Kidney epithelial cell (primary cell): ENCODE measurements around the gene MYO3B. TPM values are rescaled to one million over a fixed set of nuclear protein-coding genes. Genes with fewer than 3 reads are reported as not detected.

Experiments used
- DNase-seq: peaks from one replicate; pipeline ENCODE4 v3.0.0-alpha.2; 2010; ENCODE audit warnings: low read depth
- H3K27me3 ChIP-seq: 2 replicates; pipeline ENCODE4 v1.6.0; 2011; ENCODE audit warnings: low read length; ENCODE audit not compliant: control insufficient read depth, insufficient read depth
- H3K36me3 ChIP-seq: 2 replicates; pipeline ENCODE4 v1.5.1; 2011; ENCODE audit warnings: low read length; ENCODE audit not compliant: control insufficient read depth, insufficient read depth
- H3K4me3 ChIP-seq: 2 replicates; pipeline ENCODE4 v1.5.1; 2011; ENCODE audit warnings: low read depth, mild to moderate bottlenecking, control low read depth, low read length
- CTCF ChIP-seq: IDR thresholded peaks from 2 replicates; pipeline ENCODE4 v1.5.1; 2011; ENCODE audit warnings: mild to moderate bottlenecking, moderate library complexity, low read length, control low read depth, inconsistent platforms; ENCODE audit not compliant: insufficient read depth, poor library complexity, severe bottlenecking
- total RNA-seq: library from RNA; depleted of rRNA; stranded (reverse); fragments of >200 nt; gene quantifications from 2 replicates; pipeline ENCODE4 v1.2.3, GENCODE V29; 2015

MYO3B gene
- total RNA-seq, 1 donor from 2014 or later, result 1.1 TPM

DNA sequence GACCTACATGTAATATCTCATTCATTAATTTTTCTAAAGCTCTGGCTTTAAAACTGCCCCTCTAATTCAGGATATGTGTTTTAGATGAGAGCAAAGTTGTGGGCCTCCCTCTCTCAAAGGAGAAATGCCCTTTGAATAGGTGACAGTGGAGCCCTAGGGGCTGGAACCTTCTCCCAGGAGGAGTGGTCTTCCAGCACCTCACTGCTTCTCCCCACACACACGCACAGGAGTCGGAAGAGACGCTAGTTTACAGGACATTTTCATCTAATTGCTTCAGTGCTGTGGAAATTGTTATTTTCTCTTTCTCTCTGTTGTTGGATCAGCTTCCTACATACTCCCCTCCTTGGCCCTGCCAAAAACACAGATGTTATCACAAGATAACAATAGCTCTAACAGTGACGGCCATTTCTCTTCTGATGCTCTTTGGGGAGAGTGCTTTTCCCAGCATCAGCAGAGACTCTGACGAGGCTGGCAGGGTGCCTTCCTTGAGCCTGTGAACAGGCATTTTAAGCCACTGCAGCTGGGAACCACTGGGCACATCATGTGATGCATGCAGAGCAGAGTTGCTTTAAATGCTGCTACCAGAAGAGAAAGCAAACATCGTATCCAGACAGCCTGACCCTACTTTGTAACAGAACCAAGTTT, 327.8 kb downstream of the MYO3B start:
- no peak for DNase-seq
- Histone ChIP-seq H3K36me3 (no peaks in the 10 kb centered on the region), H3K27me3 (no peaks in the 10 kb centered on the region), H3K4me3 (no peak overlapping the region)
- TF ChIP-seq CTCF, result no peak

- DNase-seq, result no peak
- Histone ChIP-seq H3K4me3 (no peak overlapping the region), H3K27me3 (no peaks in the 10 kb centered on the region), H3K36me3 (no peaks in the 10 kb centered on the region)
- no peak for TF ChIP-seq CTCF
These were observed 331.7 kb downstream of the MYO3B start for GRCh38 chr2:170509452-170510193.

DNA sequence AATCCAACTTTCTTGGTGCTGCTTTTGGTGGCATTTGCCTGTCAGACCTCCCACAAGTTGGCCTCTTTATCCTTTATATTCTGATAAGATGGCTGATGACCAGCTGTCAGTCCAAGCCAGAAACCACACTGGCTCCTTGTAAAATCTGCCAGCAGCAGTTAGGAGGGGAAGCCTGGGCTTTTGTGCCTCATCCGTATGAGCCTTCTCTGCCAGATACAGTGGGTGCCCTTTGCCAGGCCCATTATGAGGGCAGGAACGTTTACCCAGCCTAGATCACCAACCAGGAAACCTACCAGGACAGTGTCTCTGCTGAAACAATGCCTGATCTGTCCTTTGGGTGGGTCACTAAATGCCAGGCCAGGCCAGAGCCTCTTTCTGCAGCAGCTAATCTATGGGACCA, 334.3 kb downstream of the MYO3B start:
- no peak for DNase-seq
- H3K4me3 ChIP-seq, result no peak overlapping the region
- H3K36me3 ChIP-seq, result no peaks in the 10 kb centered on the region
- TF ChIP-seq CTCF, result no peak
- H3K27me3 ChIP-seq, result no peaks in the 10 kb centered on the region

DNA sequence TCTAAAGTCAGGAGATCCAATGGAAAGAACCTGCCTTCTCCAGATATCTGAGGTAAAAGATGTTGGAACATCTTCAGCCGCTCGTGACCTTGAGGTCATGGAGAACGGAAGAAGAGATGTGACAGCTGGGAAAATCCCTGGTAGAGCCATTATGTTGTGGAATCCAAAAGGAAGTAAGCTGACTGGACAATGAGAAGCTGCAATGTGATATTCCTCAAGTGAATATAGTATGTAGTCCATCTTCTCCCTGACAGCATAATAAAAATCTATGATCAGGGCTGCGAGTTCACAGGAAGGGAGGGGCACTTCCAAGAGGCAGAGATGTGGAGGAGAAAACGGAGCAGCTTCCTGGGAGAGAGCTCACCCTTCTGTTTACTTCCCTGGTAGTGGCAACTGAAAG, 336.2 kb downstream of the MYO3B start:
- H3K4me3 ChIP-seq, result no peak overlapping the region
- TF ChIP-seq CTCF, result no peak
- no peak for DNase-seq

DNA sequence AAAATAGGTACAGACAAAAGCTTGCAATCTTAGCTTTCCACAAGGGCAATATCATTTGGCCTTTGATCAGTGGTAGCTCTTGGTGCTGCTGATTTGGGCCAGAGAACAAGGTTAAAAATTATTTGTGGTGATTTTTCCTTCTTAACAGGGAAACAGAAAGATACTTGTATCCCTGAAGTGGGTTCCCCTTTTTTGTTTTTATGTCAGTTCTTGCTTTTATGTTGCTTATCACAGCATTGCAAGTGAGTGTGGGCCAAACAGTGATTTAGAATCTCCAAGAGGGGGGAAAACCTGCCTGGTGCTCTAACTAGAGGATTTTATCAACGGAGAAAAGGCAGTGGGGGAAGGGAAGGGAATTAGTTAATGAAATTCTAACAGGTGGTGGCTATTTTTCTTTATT, 339.6 kb downstream of the MYO3B start:
- no peak for DNase-seq
- H3K4me3 ChIP-seq, result no peak overlapping the region
- no peaks in the 10 kb centered on the region for H3K27me3 ChIP-seq
- TF ChIP-seq CTCF, result no peak
- no peaks in the 10 kb centered on the region for H3K36me3 ChIP-seq

More for the DNA sequence above, 336.2 kb downstream of the MYO3B start:
- no peaks in the 10 kb centered on the region for H3K27me3 ChIP-seq
- H3K36me3 ChIP-seq, result no peaks in the 10 kb centered on the region
